NK-92 (cell line): Measurements from ENCODE around the gene PERM1.
"Not testable (repeated sequence)": the region's sequence is repeated elsewhere in the genome, so short reads cannot be mapped to it uniquely, and the experiment has no call there.

ENCODE experiments used
- DNase-seq: peaks from one replicate; lab custom pipeline; 2025; ENCODE audit not compliant: unreplicated experiment; lab: John Stamatoyannopoulos, UW

The PERM1 gene

GRCh38 chr1:979744-980072 lies 2.2 kb downstream of the PERM1 start:
- DNase-seq = no peak

- DNase-seq = no peak
Observed at GRCh38 chr1:978835-979743, 2.8 kb downstream of the PERM1 start.

- DNase-seq = no peak
Observed at GRCh38 chr1:978069-978834, 3.6 kb downstream of the PERM1 start.

- DNase-seq = not testable (repeated sequence)
Observed at GRCh38 chr1:976791-977190, 5.1 kb downstream of the PERM1 start.

- DNase-seq = no peak
Observed at GRCh38 chr1:975896-976683, 5.8 kb downstream of the PERM1 start.

- DNase-seq = no peak
Observed at GRCh38 chr1:975365-975764, 6.5 kb downstream of the PERM1 start.

- DNase-seq = no peak
Observed at GRCh38 chr1:974687-975328, 7.1 kb downstream of the PERM1 start.

GRCh38 chr1:974293-974640 lies 7.6 kb downstream of the PERM1 start:
- no peak for DNase-seq

GRCh38 chr1:973459-974292 lies 8.2 kb downstream of the PERM1 start:
- no peak for DNase-seq

- no peak for DNase-seq
Observed at GRCh38 chr1:972726-973458, 9.0 kb downstream of the PERM1 start.

GRCh38 chr1:971751-972506 lies 10.0 kb downstream of the PERM1 start:
- DNase-seq = no peak

GRCh38 chr1:970973-971730 lies 10.7 kb downstream of the PERM1 start:
- no peak for DNase-seq

GRCh38 chr1:970242-970972 lies 11.5 kb downstream of the PERM1 start:
- no peak for DNase-seq

GRCh38 chr1:969260-969855 lies 12.5 kb downstream of the PERM1 start:
- DNase-seq = no peak

- DNase-seq = no peak
Observed at GRCh38 chr1:967466-968343, 14.2 kb downstream of the PERM1 start.

GRCh38 chr1:966704-967300 lies 15.1 kb downstream of the PERM1 start:
- DNase-seq = no peak
